Right lobe of liver (tissue), 6 donors: ENCODE results near the gene CCL5. TPM values are rescaled to one million over a fixed set of nuclear protein-coding genes. Genes with fewer than 3 reads are reported as not detected.

Source experiments
- ATAC-seq, 4 donors: fragments of 200-7000 bp; cut with Tn5 transposase; one replicate each; pipeline ENCODE4 v1.9.1; 2020; ENCODE audit warnings: mild to moderate bottlenecking in 4 of 4, moderate library complexity in 4 of 4
- DNase-seq, 3 donors: peaks; one replicate each; pipeline ENCODE4 v3.0.0-alpha.2; 2020
- H3K27ac ChIP-seq, 3 donors: fragments of 200-600 bp; one replicate each; pipeline ENCODE4 v1.8.0; 2022
- H3K27me3 ChIP-seq, 2 donors: fragments of 200-600 bp; one replicate each; pipeline ENCODE4 v1.8.0; 2022
- H3K36me3 ChIP-seq, 4 donors: fragments of 200-600 bp; sonication (generic) in 1 of 4; one replicate each; pipeline versions ENCODE4 v1.5.1 to v1.8.0; 2017 to 2022; ENCODE audit warnings: control low read depth in 1 of 4
- H3K4me1 ChIP-seq, 4 donors: fragments of 200-600 bp; sonication (generic) in 1 of 4; one replicate each; pipeline versions ENCODE4 v1.5.1 to v1.8.0; 2017 to 2022; ENCODE audit warnings: control low read depth in 1 of 4
- H3K4me3 ChIP-seq, 3 donors: fragments of 200-600 bp; one replicate each; pipeline ENCODE4 v1.8.0; 2022
- H3K9me3 ChIP-seq, 4 donors: fragments of 200-600 bp; sonication (generic) in 1 of 4; one replicate each; pipeline versions ENCODE4 v1.5.1 to v1.8.0; 2017 to 2022; ENCODE audit warnings: control low read depth in 1 of 4
- POLR2A ChIP-seq: fragments of 450-650 bp; IDR thresholded peaks from one replicate; pipeline ENCODE4 v1.6.1; 2017; ENCODE audit warnings: antibody characterized with exemption, mild to moderate bottlenecking
- WGBS: methylation state at CpG from one replicate; pipeline ENCODE4 v1.1.6; 2018; ENCODE audit warnings: low coverage, low lambda C conversion rate; ENCODE audit not compliant: insufficient coverage; ENCODE audit errors: missing lambda C conversion rate; 5-methylcytosine and 5-hydroxymethylcytosine counted together
- intact Hi-C, 2 donors: fragments of 100-400 bp; cut with DNase I; formaldehyde crosslinking; loops; one replicate each; pipeline versions ENCODE4 v1.11.2 to v1.14.1; 2022
- small RNA-seq, 2 experiments: library from RNA; depleted of rRNA; stranded (forward); fragments of <200 nt; gene quantifications; one replicate each; pipeline ENCODE3, GENCODE V24; 2016
- total RNA-seq, 6 experiments: library from RNA; depleted of rRNA in 2 of 6; stranded (reverse); fragments of >200 nt in 2 of 6; fragmentation: NEBNext Ultra II Directional in 3 of 6; extraction: Animal tissue kit (Norgen Biotek cat#: 25700) in 3 of 6; gene quantifications; one replicate each; pipeline versions ENCODE4 v1.1.0 to v1.2.4, GENCODE V29; 2016 to 2023
- TF ChIP-seq, protein P1 (sequence below), 4 donors: fragments of 200-600 bp in 3 of 4; fragments of 450-650 bp in 1 of 4; IDR thresholded peaks; one replicate each; pipeline versions ENCODE4 v1.5.1 to v1.8.0; 2016 to 2022; ENCODE audit warnings: antibody characterized with exemption in 4 of 4, mild to moderate bottlenecking in 2 of 4
- donor health status: DM: no; HTN: yes; CAD: no.
- donor health status: DM: no; HTN: no; CAD: no.
- donor health status: DM: no; HTN: no; CAD: no.
- donor health status: DM: no; HTN: yes; CAD: no.
- donor health status: DM: no; HTN: yes; CAD: no.

CCL5 gene
- total RNA-seq, 6 experiments from 2014 or later, result 0.53 to 3.4 (median 2.5) TPM

DNA sequence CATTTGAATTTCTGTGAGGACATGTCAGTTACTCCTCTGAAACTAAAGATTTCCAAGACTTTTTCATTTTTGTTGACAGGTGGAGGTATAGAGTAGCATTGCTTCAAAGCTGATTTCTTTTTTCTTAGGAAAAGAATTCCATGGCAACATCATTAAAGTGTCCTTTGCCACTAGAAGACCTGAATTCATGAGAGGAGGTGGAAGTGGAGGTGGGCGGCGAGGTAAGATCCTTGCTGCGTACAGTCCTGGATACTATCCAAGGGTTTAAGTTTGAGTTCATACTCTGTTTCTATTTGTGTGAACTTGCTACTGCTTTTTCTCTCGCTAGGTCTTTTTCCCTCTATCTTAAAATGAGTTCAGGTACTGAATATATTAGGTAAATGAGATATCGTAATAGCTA lies 37.9 kb downstream of the CCL5 start:
- no peaks in the 10 kb centered on the region for H3K27me3 ChIP-seq
- no peaks in the 10 kb centered on the region for H3K9me3 ChIP-seq
- H3K27ac ChIP-seq, result no peak overlapping the region
- peaks cover 0 to 84% (median 39%) of the 10 kb centered on the region in 4 donors for H3K36me3 ChIP-seq
- ATAC-seq (no peak), DNase-seq (no peak)
- TF ChIP-seq POLR2A, result no peak
- TF ChIP-seq, protein P1, sequence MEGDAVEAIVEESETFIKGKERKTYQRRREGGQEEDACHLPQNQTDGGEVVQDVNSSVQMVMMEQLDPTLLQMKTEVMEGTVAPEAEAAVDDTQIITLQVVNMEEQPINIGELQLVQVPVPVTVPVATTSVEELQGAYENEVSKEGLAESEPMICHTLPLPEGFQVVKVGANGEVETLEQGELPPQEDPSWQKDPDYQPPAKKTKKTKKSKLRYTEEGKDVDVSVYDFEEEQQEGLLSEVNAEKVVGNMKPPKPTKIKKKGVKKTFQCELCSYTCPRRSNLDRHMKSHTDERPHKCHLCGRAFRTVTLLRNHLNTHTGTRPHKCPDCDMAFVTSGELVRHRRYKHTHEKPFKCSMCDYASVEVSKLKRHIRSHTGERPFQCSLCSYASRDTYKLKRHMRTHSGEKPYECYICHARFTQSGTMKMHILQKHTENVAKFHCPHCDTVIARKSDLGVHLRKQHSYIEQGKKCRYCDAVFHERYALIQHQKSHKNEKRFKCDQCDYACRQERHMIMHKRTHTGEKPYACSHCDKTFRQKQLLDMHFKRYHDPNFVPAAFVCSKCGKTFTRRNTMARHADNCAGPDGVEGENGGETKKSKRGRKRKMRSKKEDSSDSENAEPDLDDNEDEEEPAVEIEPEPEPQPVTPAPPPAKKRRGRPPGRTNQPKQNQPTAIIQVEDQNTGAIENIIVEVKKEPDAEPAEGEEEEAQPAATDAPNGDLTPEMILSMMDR (IDR thresholded peaks at IDR 0.05), result no peak
- H3K4me1 ChIP-seq, result no peaks in the 10 kb centered on the region
- 97% methylated on average over 5 of the region's 5 CpGs for WGBS
- intact Hi-C loops, result no loop called here
- H3K4me3 ChIP-seq, result no peak overlapping the region

DNA sequence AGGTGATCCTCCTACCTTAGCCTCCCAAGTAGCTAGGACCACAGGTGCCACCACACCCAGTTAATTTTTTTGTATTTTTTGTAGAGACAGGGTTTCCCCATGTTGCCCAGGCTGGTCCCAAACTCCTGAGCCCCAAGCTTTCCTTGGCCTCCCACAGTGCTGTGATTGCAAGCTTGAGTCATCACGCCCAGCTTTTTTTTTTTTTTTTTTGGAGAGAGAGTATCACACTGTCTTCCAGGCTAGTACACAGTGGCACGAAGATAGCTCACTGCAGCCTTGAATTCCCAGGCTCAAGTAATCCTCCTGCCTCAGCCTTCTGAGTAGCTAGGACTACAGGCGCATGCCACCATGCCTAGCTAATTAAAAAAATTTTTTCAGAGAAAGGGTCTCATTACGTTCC lies 38.7 kb downstream of the CCL5 start:
- Histone ChIP-seq H3K36me3 (peaks cover 0 to 88% (median 42%) of the 10 kb centered on the region in 4 donors), H3K4me3 (no peak overlapping the region), H3K4me1 (no peaks in the 10 kb centered on the region), H3K27ac (no peak overlapping the region), H3K27me3 (no peaks in the 10 kb centered on the region), H3K9me3 (no peaks in the 10 kb centered on the region)
- DNase-seq (no peak), ATAC-seq (no peak)
- WGBS, result 96% methylated on average over 3 of the region's 4 CpGs
- intact Hi-C loops, result no loop called here
- no peak for TF ChIP-seq POLR2A
- TF ChIP-seq, protein P1 (IDR thresholded peaks at IDR 0.05), result no peak

DNA sequence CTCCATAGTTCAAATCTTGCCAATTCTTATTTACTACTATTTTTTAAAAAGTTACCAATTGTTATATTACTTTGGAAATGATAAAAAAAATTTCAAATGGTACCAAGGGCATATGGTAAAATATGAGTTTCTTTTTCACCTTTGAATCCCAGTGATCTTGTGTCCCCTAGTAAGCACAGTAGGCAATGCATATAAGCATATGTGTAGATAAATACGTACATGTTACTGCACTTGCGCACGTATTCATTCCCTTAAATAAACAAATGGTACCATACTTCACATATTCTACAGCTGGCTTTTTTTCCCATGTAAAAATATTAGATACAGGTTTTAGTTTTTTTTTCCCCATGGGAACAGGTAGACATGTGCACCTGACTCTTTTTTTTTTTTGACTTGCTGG lies 39.1 kb downstream of the CCL5 start:
- intact Hi-C loops, result no loop called here
- Histone ChIP-seq H3K4me3 (no peak overlapping the region), H3K27ac (no peak overlapping the region), H3K9me3 (no peaks in the 10 kb centered on the region), H3K27me3 (no peaks in the 10 kb centered on the region), H3K4me1 (no peaks in the 10 kb centered on the region), H3K36me3 (peaks cover 0 to 88% (median 43%) of the 10 kb centered on the region in 4 donors)
- 89% methylated on average over 3 of the region's 3 CpGs for WGBS
- no peak for TF ChIP-seq POLR2A
- TF ChIP-seq, protein P1 (IDR thresholded peaks at IDR 0.05), result no peak
- DNase-seq, result no peak
- no peak for ATAC-seq

DNA sequence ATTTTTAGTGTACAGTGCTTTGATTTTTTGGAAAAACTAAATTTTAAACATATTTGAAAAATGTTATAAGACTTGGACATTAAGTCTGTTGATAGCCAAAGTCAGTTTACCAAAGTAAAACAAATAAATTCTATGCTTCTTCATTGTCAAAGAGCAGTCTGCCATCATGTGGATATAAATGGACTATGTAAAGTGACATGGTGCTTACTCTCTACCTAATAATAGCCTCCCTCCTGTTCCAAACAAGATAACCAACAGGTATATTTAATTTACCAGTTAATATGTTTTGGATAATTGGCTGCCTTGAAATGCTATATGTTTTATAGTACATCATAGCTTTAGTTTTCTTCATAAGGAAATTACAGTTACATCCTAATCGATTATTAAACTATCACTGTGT lies 55.0 kb downstream of the CCL5 start:
- WGBS, result 100% methylated on average over 1 of the region's 1 CpG
- Histone ChIP-seq H3K36me3 (peaks cover 8 to 66% (median 25%) of the 10 kb centered on the region in 4 donors), H3K27ac (no peak overlapping the region), H3K9me3 (no peaks in the 10 kb centered on the region), H3K4me3 (no peak overlapping the region), H3K27me3 (no peaks in the 10 kb centered on the region), H3K4me1 (no peaks in the 10 kb centered on the region)
- DNase-seq (no peak), ATAC-seq (no peak)
- TF ChIP-seq, protein P1 (IDR thresholded peaks at IDR 0.05), result no peak
- TF ChIP-seq POLR2A, result no peak
- intact Hi-C loops, result no loop called here

Small RNAs within 50 kb of the gene (small RNA-seq; reads per million reads assigned to genes)
- 414 to 644 reads per million in 2 experiments for gene RF00100

Other genes with a start within 250 kb of the CCL5 start
- gene RASL10B, start 148.7 kb downstream of the CCL5 start, total RNA-seq, result 1 to 10 TPM in 5 of 6 experiments, under 1 TPM in 1; 0.31 to 2.8 (median 2.3) TPM
- not detected for gene GAS2L2, start 127.1 kb downstream of the CCL5 start, total RNA-seq
- gene C17orf50, start 119.5 kb downstream of the CCL5 start, total RNA-seq, result not detected
- gene MMP28, start 84.7 kb downstream of the CCL5 start, total RNA-seq, result under 1 TPM in 3 of 6 experiments, not detected in 3; 0.22 to 0.28 (median 0.25) TPM
- gene TAF15, start 70.9 kb downstream of the CCL5 start, total RNA-seq, result 10 to 100 TPM; 41.3 to 75.8 (median 65.4) TPM
- not detected for gene HEATR9, start 11.5 kb downstream of the CCL5 start, total RNA-seq
- gene RDM1, start 50.4 kb upstream of the CCL5 start, total RNA-seq, result not detected
- not detected for gene LYZL6, start 63.4 kb upstream of the CCL5 start, total RNA-seq
- gene CCL16, start 101.1 kb upstream of the CCL5 start, total RNA-seq, result 10 to 100 TPM; 26.5 to 52.6 (median 36.5) TPM
- 100 to 1,000 TPM in 1 of 6 experiments, 10 to 100 TPM in 4, 1 to 10 TPM in 1; 8.9 to 130 (median 30.7) TPM for gene CCL14, start 106.4 kb upstream of the CCL5 start, total RNA-seq
- gene CCL15, start 121.2 kb upstream of the CCL5 start, total RNA-seq, result 10 to 100 TPM; 11.0 to 19.2 (median 16.2) TPM
- gene CCL23, start 137.6 kb upstream of the CCL5 start, total RNA-seq, result 10 to 100 TPM in 1 of 6 experiments, 1 to 10 TPM in 5; 1.1 to 12.7 (median 2.1) TPM
- 1 to 10 TPM in 2 of 6 experiments, under 1 TPM in 3, not detected in 1; 0.29 to 2.0 (median 0.64) TPM for gene CCL18, start 183.9 kb upstream of the CCL5 start, total RNA-seq
- 10 to 100 TPM in 1 of 6 experiments, 1 to 10 TPM in 1, under 1 TPM in 3, not detected in 1; 0.43 to 18.2 (median 0.53) TPM for gene CCL3, start 209.8 kb upstream of the CCL5 start, total RNA-seq
- gene CCL4, start 223.5 kb upstream of the CCL5 start, total RNA-seq, result 1 to 10 TPM in 4 of 6 experiments, under 1 TPM in 2; 0.79 to 7.1 (median 2.4) TPM